Ammon's horn (tissue), 1 donor: ENCODE data around the gene GLS.
"Not testable (repeated sequence)": the region's sequence is repeated elsewhere in the genome, so short reads cannot be mapped to it uniquely, and the experiment has no call there.

ENCODE experiments used
- DNase-seq: peaks from one replicate; pipeline ENCODE4 v3.0.0-alpha.2; 2016; ENCODE audit warnings: low spot score

Gene GLS

GRCh38 chr2:190856985-190857384 lies 23.6 kb upstream of the GLS start:
- no peak for DNase-seq

DNA sequence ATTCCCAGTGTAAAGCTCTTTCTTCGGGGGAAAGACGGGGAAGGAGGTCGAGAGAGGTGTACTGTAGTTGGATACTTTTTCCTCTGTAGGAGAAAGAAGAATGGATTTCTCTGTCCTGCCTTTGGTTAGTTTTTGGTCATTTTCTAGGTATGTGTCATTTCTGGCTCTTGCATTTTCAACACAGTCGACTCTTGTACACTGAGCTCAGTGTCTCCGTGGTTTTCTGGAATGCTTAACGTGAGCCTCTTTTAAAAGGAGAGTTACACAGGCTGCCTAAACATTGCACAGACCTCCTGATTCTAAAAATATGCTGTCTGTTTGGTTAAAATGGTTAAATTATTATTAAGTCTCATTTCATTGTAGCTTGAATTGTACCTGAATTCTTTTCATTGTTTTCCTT lies 21.8 kb upstream of the GLS start:
- DNase-seq: no peak

DNA sequence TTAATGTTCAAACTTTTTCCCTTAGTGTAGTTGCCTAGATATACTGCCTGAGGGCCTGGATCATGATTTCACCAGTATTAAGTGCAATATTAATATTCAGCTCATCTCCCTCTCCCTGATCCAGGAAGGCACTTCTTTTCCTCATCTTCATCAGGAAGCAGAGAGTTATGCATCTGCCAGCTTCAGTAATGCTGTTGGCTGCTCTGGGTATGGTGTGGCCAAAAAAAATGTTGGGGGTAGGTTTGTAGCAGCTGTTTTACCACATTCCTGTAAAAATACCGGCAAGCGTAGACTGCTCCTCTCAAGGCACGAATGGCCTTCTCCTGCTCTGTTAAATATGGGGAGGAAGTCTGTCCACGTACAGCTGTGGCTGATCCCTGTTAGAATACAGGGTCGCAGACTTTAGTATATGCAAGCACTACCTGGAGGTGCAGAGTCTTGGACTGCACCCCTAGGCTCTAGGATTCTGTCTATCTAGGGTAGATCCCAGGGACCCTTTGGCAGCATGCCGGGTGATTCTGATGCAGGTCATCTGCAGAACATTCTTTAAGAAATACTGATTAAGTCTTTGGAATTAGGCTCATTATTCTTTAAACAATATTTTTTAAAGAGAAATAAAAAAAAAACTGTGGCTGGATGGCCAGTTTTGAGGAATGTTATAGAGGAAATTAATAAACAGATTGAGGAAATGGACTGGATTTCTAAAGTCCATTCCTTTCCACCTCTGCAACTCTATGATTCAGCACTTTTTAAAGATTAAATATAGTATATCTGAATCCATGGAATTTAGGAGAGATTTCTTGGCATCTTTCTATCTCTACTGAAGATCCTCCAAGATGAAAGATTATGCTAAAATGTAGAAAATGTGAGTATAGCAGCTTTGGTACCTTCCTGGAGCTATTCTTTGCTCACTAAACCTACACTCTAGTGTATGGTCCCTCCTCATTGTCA lies 21.0 kb upstream of the GLS start:
- DNase-seq: no peak

GRCh38 chr2:190860985-190861680 lies 19.5 kb upstream of the GLS start:
- DNase-seq: no peak

DNA sequence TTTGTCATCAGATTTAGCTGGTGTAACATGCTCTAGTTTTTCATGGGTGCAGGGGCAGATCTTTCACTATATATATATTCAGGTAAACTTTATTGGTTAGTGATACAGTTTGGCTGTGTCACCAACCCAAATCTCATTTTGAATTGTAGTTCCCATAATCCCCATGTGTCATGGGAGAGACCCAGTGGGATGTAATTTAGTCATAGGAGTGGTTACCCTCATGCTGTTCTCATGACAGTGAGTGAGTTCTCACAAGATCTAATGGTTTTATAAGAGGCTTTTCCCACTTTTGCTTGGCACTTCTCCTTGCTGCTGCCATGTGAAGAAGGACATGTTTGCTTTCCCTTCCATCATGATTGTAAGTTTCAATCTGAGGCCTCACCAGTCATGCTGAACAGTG lies 18.5 kb upstream of the GLS start:
- DNase-seq: not testable (repeated sequence)

- no peak for DNase-seq
Measured at GRCh38 chr2:190862571-190862991, 18.0 kb upstream of the GLS start.

DNA sequence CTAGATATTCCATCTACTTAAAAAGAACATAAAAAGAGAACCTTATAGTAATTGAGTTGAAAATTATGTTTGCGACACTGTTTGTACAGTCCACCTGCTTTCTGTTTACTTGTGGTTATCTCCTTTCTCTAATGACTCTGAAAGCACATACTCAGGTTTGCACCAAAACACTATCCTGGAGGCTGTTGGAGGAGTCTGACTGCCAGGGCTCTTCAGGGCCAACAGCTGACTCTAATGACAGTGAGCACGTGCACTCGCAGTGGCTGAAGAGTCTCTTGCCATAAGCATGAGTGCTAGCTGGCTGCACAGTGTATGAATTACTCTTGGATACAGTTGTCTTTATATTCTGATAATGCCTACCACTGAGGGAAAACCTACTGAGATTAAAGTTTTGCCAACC lies 16.7 kb upstream of the GLS start:
- no peak for DNase-seq

DNA sequence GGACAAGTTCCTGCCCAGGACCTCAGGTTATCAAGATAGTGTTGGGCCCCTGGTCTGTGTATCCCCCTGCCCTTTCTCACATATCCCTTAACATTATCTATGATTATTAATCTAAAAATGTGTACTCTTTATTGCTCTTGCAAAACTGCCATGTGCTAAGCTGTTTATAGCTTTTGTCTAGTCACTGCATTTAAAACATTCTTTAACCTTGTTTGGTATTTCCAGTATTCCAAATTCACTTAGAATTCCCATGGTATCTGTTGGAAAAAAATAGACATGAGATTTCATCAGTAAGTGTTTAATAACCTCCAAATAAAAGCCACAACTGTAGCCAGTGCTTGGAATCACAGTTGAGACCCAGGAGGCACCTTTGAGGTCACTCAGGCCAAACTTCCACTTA lies 16.2 kb upstream of the GLS start:
- DNase-seq: no peak

DNA sequence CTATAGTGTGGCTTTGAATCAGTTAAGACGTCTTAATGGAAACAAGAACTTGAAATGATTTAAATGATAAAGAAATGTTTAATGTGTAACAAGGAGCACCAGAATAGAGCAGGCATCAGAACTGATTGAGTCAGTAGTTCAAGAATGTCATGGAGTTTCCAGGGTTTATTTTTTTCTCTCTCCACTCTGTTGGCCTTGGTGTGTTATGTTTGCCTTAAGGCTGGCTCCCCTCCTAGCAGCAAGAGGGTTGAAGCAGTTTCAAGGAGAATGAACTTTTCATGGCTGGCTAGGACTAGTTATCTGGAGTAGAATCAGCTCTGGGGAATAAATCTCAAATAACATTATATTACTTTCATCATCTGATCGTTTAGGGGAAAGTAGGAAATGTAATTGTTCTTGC lies 13.4 kb upstream of the GLS start:
- no peak for DNase-seq

DNA sequence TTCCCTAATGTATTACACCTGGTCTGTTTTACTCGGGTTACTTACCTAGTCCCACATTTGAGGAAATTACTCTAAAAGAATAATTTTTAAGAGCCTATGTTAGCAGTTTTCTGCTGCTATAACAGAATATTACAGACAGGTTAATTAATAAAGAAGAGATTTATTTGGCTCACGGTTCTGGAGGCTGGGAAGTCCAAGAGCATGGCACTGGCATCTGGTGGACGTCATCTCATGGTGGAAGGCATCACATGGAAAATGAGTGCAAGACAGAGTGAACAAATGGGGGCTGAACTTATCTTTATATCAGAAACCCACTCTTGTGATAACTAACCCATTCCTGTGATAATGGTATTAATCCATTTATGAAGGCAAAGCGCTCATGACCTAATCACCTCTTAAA lies 12.8 kb upstream of the GLS start:
- DNase-seq: no peak

- DNase-seq: no peak
Measured at GRCh38 chr2:190869721-190870120, 10.9 kb upstream of the GLS start.

DNA sequence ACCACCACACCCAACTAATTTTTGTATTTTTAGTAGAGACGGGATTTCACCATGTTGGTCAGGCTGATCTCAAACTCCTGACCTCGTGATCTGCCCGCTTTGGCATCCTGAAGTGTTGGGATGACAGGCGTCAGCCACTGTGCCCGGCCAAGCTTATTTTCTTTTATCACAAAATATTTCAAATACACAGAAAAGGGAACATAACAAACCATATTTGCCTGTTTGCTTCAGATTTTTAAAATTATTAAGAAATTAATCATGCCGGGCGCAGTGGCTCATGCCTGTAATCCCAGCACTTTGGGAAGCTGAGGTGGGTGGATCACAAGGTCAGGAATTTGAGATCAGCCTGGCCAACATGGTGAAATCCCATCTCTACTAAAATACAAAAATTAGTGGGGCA lies 7.2 kb upstream of the GLS start:
- not testable (repeated sequence) for DNase-seq

DNA sequence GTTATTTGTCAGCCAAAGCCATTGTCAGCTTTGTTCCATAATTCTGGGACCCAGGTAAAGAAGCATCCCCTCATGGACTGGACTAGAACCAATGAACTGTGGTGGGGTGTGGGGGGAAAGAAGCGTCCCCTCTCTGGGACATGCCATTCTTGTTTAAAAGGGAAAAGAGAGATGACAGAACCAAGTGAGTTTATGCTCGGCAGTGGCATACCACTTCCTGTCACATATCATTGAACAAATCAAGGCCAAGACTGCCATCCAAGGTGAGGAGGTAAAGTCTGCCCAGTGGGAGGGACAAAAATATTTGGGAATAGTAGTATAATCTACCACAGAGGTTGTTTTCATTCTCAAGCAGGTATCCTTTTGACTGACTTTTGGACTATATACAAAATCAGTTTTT lies 4.7 kb upstream of the GLS start:
- no peak for DNase-seq

DNA sequence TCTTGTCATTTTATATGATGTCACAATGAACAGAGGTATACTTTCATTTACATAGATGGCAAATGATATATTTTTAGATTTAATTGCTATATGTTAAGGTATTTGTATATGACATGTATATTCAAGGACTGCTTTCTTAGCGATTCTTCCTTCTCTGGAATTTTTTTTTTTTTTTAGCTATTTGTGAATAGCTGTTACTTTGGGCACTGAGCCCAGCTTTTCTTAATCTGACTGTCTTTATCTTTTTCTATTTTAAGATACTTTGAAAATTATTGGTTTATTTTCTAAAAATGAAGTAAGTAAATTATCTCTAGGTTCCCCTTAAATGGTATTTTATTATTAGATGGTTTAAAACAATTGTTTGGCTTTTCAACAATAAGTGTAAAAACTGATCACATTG lies 4.0 kb upstream of the GLS start:
- DNase-seq: no peak

GRCh38 chr2:190877436-190877835 lies 3.2 kb upstream of the GLS start:
- DNase-seq: no peak

GRCh38 chr2:190879474-190880377 lies 895 bp upstream of the GLS start:
- DNase-seq: no peak

DNA sequence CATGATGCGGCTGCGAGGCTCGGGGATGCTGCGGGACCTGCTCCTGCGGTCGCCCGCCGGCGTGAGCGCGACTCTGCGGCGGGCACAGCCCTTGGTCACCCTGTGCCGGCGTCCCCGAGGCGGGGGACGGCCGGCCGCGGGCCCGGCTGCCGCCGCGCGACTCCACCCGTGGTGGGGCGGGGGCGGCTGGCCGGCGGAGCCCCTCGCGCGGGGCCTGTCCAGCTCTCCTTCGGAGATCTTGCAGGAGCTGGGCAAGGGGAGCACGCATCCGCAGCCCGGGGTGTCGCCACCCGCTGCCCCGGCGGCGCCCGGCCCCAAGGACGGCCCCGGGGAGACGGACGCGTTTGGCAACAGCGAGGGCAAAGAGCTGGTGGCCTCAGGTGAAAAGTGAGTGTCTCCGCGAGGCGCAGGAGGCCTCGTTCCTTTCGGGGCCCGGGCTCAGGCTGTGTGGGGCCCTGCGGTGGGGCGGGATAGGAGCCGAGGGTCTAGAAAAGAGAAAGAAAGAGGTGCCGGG lies 520 bp downstream of the GLS start:
- no peak for DNase-seq

DNA sequence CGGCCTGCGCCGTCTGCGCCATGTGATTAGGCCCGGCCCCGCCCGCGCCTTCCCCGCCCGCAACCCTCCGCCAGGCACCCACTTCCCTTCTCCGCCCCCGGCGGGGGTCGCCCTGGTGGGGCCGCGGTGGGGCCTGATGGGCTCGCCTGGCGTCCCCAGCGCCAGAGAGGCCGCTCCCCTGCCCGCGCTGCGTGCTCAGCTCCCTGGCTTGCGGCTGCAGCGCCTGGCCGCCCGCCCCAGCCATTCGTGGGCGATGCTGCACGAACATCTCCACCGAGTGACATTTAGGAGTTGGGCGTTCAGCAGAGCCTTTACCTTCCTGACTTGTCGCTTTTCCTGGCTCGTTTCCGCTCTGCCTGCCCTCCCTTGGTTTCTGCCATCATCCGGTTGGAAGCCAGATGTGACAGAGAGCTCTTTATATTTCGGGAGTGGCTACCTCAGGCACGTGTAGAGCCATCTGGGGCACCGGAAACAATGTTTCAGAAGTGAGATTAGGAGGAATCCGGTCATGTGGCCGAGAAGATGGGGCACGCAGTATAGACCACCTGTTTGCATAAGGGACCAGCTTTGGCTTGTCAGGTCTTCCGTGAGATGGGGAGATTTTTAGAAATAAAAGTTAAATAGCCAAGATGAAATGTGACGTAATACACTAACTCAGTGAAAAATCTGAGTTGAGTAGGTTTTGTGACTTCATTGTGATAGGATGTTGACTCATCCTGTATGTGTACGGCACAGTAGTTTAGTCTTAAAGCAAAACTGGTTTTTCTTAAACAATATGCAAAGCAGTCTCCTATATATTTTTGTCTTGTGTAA lies 1.2 kb downstream of the GLS start:
- peak; percentile 61 for DNase-seq

DNA sequence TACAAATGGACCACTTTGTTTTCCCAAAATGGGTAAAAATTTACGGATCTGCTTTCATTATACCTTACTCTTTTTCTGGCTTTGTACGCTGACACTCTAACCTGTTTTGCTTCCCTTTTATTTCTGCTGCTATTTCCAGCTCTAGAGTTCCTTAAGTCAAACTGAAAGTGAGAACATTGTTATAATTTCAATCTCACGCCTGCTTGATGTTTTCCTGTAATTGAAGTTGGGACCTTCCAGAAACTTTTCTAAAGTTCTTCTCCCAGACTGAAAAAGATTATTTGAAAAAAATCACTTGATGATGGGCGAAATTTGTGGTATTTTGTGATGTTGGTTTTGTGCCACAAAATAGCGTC lies 1.8 kb downstream of the GLS start:
- no peak for DNase-seq

- no peak for DNase-seq
Measured at GRCh38 chr2:190882856-190883582, 2.4 kb downstream of the GLS start.

- DNase-seq: not testable (repeated sequence)
Measured at GRCh38 chr2:190885844-190886243, 5.2 kb downstream of the GLS start.
